Common myeloid progenitor, CD34-positive (primary cell): Measurements from ENCODE around the gene LAMA3.

Experiments used
- CTCF ChIA-PET: fragments of 350-600 bp; sonication (Branson Sonifier 250); formaldehyde crosslinking; loops from one replicate; lab custom pipeline; 2021; ENCODE audit warnings: antibody characterized with exemption; lab: Charles Lee
- POLR2A ChIA-PET: fragments of 350-600 bp; sonication (Branson Sonifier 250); formaldehyde crosslinking; loops from one replicate; lab custom pipeline; 2021; ENCODE audit warnings: antibody characterized with exemption; lab: Charles Lee
- DNase-seq, 3 donors: peaks; one replicate each; pipeline versions ENCODE4 v3.0.0 to v3.0.0-alpha.2; 2013
- H3K27ac ChIP-seq, 2 experiments: 1 replicate in 1 of 2; 2 replicates in 1 of 2; pipeline ENCODE4 v1.7.0; 2013; ENCODE audit warnings: inconsistent platforms in 2 of 2, low read length in 2 of 2, mild to moderate bottlenecking in 2 of 2, low read depth in 1 of 2, moderate library complexity in 1 of 2; ENCODE audit not compliant: severe bottlenecking in 2 of 2, insufficient read depth in 1 of 2, poor library complexity in 1 of 2
- H3K27me3 ChIP-seq, 5 experiments: replicated peaks in 2 of 5; 1 replicate in 3 of 5; 2 replicates in 2 of 5; pipeline versions ENCODE4 v1.6.1 to v1.7.0; 2013; ENCODE audit warnings: low read length in 4 of 5, mild to moderate bottlenecking in 2 of 5, moderate library complexity in 2 of 5, inconsistent platforms in 1 of 5; ENCODE audit not compliant: insufficient read depth in 5 of 5, control insufficient read depth in 4 of 5
- H3K36me3 ChIP-seq, 4 experiments: 1 replicate in 2 of 4; 2 replicates in 2 of 4; pipeline versions ENCODE4 v1.6.1 to v1.7.0; 2013; ENCODE audit warnings: low read length in 3 of 4, control low read depth in 1 of 4, mild to moderate bottlenecking in 1 of 4; ENCODE audit not compliant: control insufficient read depth in 4 of 4, insufficient read depth in 4 of 4
- H3K4me1 ChIP-seq, 4 experiments: 1 replicate in 3 of 4; 2 replicates in 1 of 4; pipeline versions ENCODE4 v1.6.1 to v1.7.1; 2013; ENCODE audit warnings: low read length in 3 of 4, mild to moderate bottlenecking in 3 of 4, control low read depth in 1 of 4, inconsistent platforms in 1 of 4, moderate library complexity in 1 of 4; ENCODE audit not compliant: control insufficient read depth in 4 of 4, insufficient read depth in 4 of 4; ENCODE audit errors: control extremely low read depth in 1 of 4
- H3K4me3 ChIP-seq, 7 experiments: 1 replicate in 4 of 7; 2 replicates in 3 of 7; pipeline versions ENCODE4 v1.5.1 to v1.7.0; 2013; ENCODE audit warnings: mild to moderate bottlenecking in 7 of 7, low read length in 6 of 7, moderate library complexity in 6 of 7, inconsistent platforms in 2 of 7, low read depth in 2 of 7, control low read depth in 1 of 7; ENCODE audit not compliant: insufficient read depth in 4 of 7, control insufficient read depth in 1 of 7; ENCODE audit errors: extremely low read depth in 1 of 7
- H3K9me3 ChIP-seq, 5 experiments: 1 replicate in 4 of 5; 2 replicates in 1 of 5; pipeline versions ENCODE4 v1.6.1 to v1.7.1; 2013; ENCODE audit warnings: low read length in 4 of 5, mild to moderate bottlenecking in 2 of 5, inconsistent platforms in 1 of 5, low read depth in 1 of 5, moderate library complexity in 1 of 5; ENCODE audit not compliant: control insufficient read depth in 4 of 5, insufficient read depth in 2 of 5; ENCODE audit errors: control extremely low read depth in 1 of 5
- WGBS: methylation state at CpG from one replicate; pipeline ENCODE4 v1.1.5; 2013; ENCODE audit not compliant: insufficient coverage; 5-methylcytosine and 5-hydroxymethylcytosine counted together

LAMA3 gene

GRCh38 chr18:23934863-23935262 lies 245.6 kb downstream of the LAMA3 start:
- Histone ChIP-seq H3K9me3 (no peaks in the 10 kb centered on the region), H3K4me1 (peaks cover 0 to 4% (median 0%) of the 10 kb centered on the region in 4 experiments), H3K36me3 (no peaks in the 10 kb centered on the region), H3K27me3 (no peaks in the 10 kb centered on the region), H3K4me3 (no peak overlapping the region), H3K27ac (no peak overlapping the region)
- DNase-seq: no peak
- ChIA-PET POLR2A (no interaction called here), CTCF (interaction anchor here (1.4 to 1.8 kb wide), 2 partner anchors 8 to 15 kb away, joined by 4 to 8 read pairs; no protein-coding TSS in a partner anchor)

GRCh38 chr18:23935804-23936203 lies 246.6 kb downstream of the LAMA3 start:
- POLR2A ChIA-PET: no interaction called here

GRCh38 chr18:23936381-23936958 lies 247.2 kb downstream of the LAMA3 start:
- H3K36me3 ChIP-seq: no peaks in the 10 kb centered on the region
- no peak for DNase-seq
- POLR2A ChIA-PET: no interaction called here
- CTCF ChIA-PET: interaction anchor here (0.9 kb wide), 1 partner anchor 18 kb away, joined by 3 read pairs; no protein-coding TSS in a partner anchor
- no peak overlapping the region for H3K4me3 ChIP-seq
- no peak overlapping the region for H3K27ac ChIP-seq
- H3K27me3 ChIP-seq: no peaks in the 10 kb centered on the region
- WGBS: 90% methylated on average over 5 of the region's 6 CpGs
- no peaks in the 10 kb centered on the region for H3K9me3 ChIP-seq
- peaks cover 0 to 4% (median 0%) of the 10 kb centered on the region in 4 experiments for H3K4me1 ChIP-seq

More at GRCh38 chr18:23935804-23936203, 246.6 kb downstream of the LAMA3 start:
- Histone ChIP-seq H3K27ac (no peak overlapping the region), H3K4me3 (no peak overlapping the region), H3K9me3 (no peaks in the 10 kb centered on the region), H3K4me1 (peaks cover 0 to 4% (median 0%) of the 10 kb centered on the region in 4 experiments), H3K36me3 (no peaks in the 10 kb centered on the region), H3K27me3 (no peaks in the 10 kb centered on the region)
- CTCF ChIA-PET: interaction anchor here (0.9 kb wide), 1 partner anchor 18 kb away, joined by 3 read pairs; no protein-coding TSS in a partner anchor
- no CpG with 5 or more reads among the region's 2 CpGs for WGBS
- no peak for DNase-seq

- H3K4me1 ChIP-seq: peaks cover 0 to 4% (median 0%) of the 10 kb centered on the region in 4 experiments
- CTCF ChIA-PET: no interaction called here
Observed at GRCh38 chr18:23938043-23938756, 248.9 kb downstream of the LAMA3 start.

GRCh38 chr18:23938901-23939341 lies 249.7 kb downstream of the LAMA3 start:
- 100% methylated on average over 3 of the region's 5 CpGs for WGBS
- Histone ChIP-seq H3K4me3 (no peak overlapping the region), H3K36me3 (no peaks in the 10 kb centered on the region), H3K9me3 (no peaks in the 10 kb centered on the region), H3K27me3 (no peaks in the 10 kb centered on the region), H3K4me1 (peaks cover 0 to 4% (median 0%) of the 10 kb centered on the region in 4 experiments), H3K27ac (no peak overlapping the region)
- CTCF ChIA-PET: interaction anchor here (0.8 to 1.1 kb wide), 2 partner anchors 15 to 21 kb away, joined by 3 to 4 read pairs; no protein-coding TSS in a partner anchor
- POLR2A ChIA-PET: no interaction called here
- no peak for DNase-seq

More at GRCh38 chr18:23938043-23938756, 248.9 kb downstream of the LAMA3 start:
- H3K36me3 ChIP-seq: no peaks in the 10 kb centered on the region
- H3K27ac ChIP-seq: no peak overlapping the region
- no peaks in the 10 kb centered on the region for H3K9me3 ChIP-seq
- H3K4me3 ChIP-seq: no peak overlapping the region
- POLR2A ChIA-PET: no interaction called here
- WGBS: 93% methylated on average over 6 of the region's 11 CpGs
- no peaks in the 10 kb centered on the region for H3K27me3 ChIP-seq
- DNase-seq: peak in 2 of 3 donors; percentile 26 to 54

GRCh38 chr18:23939366-23939765 lies 250.1 kb downstream of the LAMA3 start:
- Histone ChIP-seq H3K36me3 (no peaks in the 10 kb centered on the region), H3K4me1 (peaks cover 0 to 4% (median 0%) of the 10 kb centered on the region in 4 experiments), H3K27me3 (no peaks in the 10 kb centered on the region), H3K4me3 (no peak overlapping the region), H3K9me3 (no peaks in the 10 kb centered on the region), H3K27ac (no peak overlapping the region)
- DNase-seq: no peak
- 91% methylated on average over 4 of the region's 4 CpGs for WGBS
- ChIA-PET POLR2A (interaction anchor here (0.6 kb wide), 1 partner anchor 55 kb away, joined by 3 read pairs; no protein-coding TSS in a partner anchor), CTCF (interaction anchor here (0.8 to 1.1 kb wide), 2 partner anchors 14 to 21 kb away, joined by 3 to 4 read pairs; no protein-coding TSS in a partner anchor)
